Activated CD4-positive, alpha-beta T cell treated with anti-CD3 and anti-CD28 coated beads for 48 hours (primary cell): ENCODE measurements around the gene CERT1.
"Not testable (repeated sequence)": the region's sequence is repeated elsewhere in the genome, so short reads cannot be mapped to it uniquely, and the experiment has no call there.

Experiments used
- DNase-seq: peaks from one replicate; pipeline ENCODE4 v3.0.0-alpha.2; 2020

The CERT1 gene

DNA sequence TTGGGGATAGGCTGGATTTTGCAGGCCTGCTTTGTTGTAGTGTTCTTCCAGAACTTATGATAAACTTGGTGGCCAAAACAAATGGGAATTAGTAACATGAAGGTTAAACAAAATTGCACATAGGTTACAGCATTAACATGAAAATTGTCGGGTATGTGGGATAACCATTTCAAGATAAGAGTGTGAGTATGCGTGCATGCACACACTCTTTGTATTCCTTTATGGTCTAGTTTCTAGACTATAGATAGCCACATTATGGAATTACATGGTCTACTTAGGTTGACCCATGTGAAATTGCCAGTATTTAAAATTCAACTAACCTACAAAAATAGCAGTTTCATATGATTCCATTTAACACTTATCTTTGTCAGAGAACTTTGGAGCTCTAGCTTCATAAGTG, 173.0 kb downstream of the CERT1 start:
- no peak for DNase-seq

DNA sequence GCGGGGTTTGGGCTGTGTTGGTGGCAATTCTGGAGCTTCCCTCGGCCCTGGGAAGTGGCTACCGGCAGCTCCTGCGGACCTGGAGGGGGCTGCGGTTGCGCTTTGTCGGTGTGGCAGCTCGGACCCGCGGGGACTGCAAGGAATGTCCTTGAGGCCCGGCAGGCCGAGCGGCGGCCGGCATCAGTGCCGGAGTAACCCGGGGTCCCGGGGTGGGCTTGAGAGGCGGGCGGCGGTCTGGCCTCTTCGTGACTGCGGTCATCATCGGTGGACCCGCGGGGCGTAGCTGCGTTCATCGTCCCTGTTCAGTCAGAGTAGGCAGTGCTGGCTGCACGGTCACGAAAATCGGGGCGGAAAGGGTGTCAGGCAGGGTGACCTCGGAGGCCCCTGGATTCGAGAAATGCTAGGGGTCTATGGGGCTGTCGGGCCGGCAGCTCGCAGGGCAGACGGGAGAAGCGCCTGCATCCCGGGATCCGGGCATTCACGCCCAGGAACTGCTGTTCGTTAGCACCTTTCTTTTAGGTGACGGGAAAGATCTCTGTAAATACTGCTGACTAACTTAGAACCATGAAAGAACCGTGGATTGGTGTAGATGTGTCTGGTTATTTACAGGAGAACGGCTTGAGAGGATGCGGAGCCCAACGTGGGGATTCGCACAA, 173.9 kb downstream of the CERT1 start:
- DNase-seq, result peak; percentile 51

DNA sequence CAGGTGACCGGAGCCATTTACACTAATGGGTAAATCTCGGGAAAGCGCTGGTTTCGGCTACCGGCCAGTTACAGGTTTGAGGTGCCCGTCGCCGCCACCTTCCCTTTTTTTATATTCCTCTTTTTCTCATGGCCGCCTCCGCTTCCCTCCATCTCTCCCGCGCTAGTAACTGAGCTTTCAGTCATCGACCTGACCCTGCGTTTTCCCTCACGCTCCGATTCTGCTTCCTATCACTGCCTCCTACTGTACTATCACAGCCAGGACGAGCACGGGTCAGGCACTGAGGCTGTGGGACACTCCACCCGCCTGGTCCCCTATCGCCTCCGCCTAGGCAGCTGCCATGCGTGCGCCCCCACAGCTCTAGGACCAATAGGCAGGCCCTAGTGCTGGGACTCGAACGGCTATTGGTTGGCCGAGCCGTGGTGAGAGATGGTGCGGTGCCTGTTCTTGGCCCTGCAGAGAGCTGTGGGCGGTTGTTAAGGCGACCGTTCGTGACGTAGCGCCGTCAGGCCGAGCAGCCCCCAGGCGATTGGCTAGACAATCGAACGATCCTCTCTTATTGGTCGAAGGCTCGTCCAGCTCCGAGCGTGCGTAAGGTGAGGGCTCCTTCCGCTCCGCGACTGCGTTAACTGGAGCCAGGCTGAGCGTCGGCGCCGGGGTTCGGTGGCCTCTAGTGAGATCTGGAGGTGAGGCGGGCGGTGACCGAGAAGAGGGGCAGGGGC, 174.7 kb downstream of the CERT1 start, which contains the start of gene HMGCR:
Gene HMGCR, plus strand, starts transcription at position 606 of the 722 bp plus-strand sequence. CDS start 5,386 bp downstream, outside the sequence.
- peak; percentile 98 for DNase-seq

DNA sequence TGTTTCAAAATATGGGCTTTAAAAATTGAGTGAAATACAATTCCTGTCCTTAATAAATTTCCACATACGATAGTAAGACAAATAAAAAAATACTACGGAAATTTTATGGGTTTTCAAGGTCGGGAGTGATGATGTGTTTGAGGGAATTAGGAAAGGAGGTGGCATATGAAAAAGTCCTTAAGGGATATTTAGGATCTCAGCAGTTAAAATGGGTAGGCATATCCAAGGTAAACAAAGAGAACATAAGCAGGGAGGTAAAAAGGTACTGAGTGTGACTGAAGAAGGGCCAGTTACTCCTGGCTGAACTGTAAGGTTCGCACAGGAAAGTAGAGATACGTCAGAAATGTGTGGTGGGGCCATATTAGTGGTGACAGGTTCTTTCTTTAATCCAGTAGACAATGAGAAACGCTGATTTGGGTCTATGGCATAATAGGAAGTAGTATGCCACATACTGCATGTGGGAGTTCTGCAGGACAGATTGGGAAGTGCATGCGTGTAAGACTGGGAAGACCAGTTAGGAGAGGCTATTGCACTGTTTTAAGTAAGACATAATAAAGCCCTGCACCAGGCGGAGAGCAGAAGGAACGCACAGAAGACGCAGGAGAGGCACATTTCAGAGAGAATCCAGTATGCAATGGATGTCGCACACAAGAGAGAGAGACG, 175.3 kb downstream of the CERT1 start:
- no peak for DNase-seq

DNA sequence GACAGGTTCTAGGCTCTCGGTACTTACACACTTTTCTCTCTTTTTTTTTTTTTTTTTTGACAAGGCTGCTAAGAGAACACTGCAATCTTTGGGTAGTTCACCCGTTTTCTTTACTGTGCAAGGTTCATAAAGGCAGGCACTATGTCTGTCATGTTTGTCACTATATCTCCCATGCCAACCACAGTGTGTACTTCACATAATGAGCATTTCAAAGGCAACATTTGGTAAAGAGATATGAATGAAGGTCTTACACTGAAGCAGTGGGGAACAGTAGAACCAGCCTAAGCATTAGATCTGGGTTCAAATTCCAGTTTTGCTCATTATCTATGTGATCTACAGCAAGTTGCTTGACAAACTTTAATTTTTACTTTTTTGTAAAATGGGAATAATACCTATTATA, 175.9 kb downstream of the CERT1 start:
- no peak for DNase-seq

DNA sequence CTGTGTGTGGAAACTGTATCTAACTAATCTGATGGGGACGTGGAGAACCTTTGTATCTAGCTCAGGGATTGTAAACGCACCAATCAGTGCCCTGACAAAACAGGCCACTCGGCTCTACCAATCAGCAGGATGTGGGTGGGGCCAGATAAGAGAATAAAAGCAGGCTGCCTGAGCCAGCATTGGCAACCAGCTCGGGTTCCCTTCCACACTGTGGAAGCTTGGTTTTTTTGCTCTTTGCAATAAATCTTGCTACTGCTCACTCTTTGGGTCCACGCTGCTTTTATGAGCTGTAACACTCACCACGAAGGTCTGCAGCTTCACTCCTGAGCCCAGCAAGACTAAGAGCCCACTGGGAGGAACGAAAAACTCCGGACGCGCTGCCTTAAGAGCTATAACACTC, 177.0 kb downstream of the CERT1 start:
- DNase-seq, result not testable (repeated sequence)

DNA sequence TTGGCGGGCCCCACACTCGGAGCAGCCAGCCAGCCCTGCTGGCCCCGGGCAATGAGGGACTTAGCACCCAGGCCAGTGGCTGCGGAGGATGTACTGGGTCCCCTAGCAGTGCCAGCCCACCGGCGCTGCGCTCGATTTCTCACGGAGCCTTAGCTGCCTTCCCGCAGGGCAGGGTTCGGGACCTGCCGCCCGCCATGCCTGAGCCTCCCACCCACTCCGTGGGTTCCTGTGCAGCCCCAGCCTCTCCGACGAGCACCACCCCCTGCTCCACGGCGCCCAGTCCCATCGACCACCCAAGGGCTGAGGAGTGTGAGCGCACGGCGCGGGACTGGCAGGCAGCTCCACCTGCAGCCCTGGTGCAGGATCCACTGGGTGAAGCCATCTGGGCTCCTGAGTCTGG, 177.7 kb downstream of the CERT1 start:
- not testable (repeated sequence) for DNase-seq

DNA sequence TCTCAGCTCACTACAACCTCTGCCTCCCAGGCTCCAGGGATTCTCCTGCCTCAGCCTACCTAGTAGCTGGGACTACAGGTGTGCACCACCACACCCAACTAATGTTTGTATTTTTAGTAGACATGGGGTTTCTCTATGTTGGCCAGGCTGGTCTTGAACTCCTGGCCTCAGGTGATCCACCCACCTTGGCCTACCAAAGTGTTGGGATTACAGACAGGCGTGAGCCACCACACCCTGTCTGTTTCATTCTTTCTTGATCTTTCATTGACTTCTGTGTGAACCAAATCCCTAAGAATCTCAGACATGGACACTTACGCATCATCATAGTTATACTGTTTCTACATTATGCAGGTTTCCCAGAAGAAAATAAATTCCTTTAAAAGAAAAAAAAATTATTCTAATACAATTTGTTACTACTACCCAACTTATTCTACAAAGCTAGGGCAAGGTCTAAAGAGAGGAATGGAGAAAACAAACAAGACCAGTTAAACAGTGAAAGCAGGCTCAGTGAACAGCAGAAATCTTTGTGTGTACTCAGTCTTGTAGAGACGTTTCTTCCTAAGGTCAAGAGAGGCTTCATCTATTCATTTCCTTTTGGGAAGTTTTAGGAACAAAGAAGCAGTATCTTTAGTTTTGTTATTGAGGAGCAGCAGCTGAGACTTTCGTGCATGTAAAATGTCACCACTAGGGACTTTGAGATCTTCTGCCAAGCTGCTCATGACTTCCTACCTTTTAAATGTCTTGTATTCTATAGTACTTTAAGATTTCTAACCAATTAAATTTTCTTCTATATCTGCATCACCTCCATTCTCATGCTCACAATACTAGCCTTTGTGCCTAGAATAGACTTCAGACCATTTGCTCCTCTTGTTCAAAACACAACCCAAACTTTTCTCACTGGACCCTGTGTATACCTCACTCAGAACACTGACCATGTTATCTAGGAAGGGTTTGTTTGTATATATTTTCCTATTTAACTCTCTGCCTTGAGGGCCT, 180.0 kb downstream of the CERT1 start:
- DNase-seq, result no peak

DNA sequence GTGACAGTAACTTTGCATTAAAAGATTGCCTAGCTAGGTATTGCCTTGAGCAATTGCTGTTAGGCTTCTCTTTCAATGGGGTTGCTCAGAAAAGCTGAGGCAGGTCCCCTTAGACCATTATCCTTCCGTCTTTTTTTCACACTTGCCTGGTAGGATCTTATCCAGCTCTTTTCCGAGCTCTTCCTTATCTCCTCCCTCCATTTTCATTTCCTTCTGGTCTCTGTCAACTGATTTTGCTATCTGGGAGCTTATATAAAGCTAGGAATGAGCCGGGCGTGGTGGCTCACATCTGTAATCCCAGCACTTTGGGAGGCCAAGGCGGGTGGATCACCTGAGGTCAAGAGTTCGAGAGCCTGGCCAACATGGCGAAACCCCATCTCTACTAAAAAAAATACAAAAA, 181.0 kb downstream of the CERT1 start:
- DNase-seq, result no peak
